ENCODE results near the gene ATP6V0D1.

Gene ATP6V0D1

GRCh38 chr16:67483731-67484525 lies 3.0 kb upstream of the ATP6V0D1 start:
- TF ChIP-seq EP300 (IDR thresholded peaks at IDR 0.05; ENCODE audit: borderline replicate concordance) (no peak), ZBTB7A (IDR thresholded peaks at IDR 0.05; ENCODE audit: low read depth) (no peak), RAD21 (IDR thresholded peaks at IDR 0.05; ENCODE audit: low read depth) (no peak), EGR1 (IDR thresholded peaks at IDR 0.05) (no peak), USF1 (IDR thresholded peaks at IDR 0.05) (no peak), CREB1 (IDR thresholded peaks at IDR 0.05; ENCODE audit: low read depth) (no peak), FOXM1 (IDR thresholded peaks at IDR 0.05; ENCODE audit: borderline replicate concordance, low read depth) (no peak), TCF12 (IDR thresholded peaks at IDR 0.05; ENCODE audit: low read depth) (no peak), REST (IDR thresholded peaks at IDR 0.05; ENCODE audit: low read depth) (no peak), TAF1 (IDR thresholded peaks at IDR 0.05; ENCODE audit: low read depth) (no peak)

GRCh38 chr16:67483150-67483549 lies 2.2 kb upstream of the ATP6V0D1 start, which contains the start of gene AGRP:
Gene AGRP (minus strand): TSS chr16:67483547. CDS start chr16:67483398, 149 bp downstream.
- no peak for TF ChIP-seq ZBTB7A (IDR thresholded peaks at IDR 0.05; ENCODE audit: low read depth)
- TF ChIP-seq TEAD4 (IDR thresholded peaks at IDR 0.05): no peak
- no peak for TF ChIP-seq TCF12 (IDR thresholded peaks at IDR 0.05; ENCODE audit: low read depth)
- no peak for TF ChIP-seq MAX (IDR thresholded peaks at IDR 0.05)
- no peak for TF ChIP-seq NFIC (IDR thresholded peaks at IDR 0.05)
- no peak for TF ChIP-seq FOXM1 (IDR thresholded peaks at IDR 0.05; ENCODE audit: borderline replicate concordance, low read depth)
- TF ChIP-seq TAF1 (IDR thresholded peaks at IDR 0.05; ENCODE audit: low read depth): no peak
- no peak for TF ChIP-seq REST (IDR thresholded peaks at IDR 0.05; ENCODE audit: low read depth)
- TF ChIP-seq EP300 (IDR thresholded peaks at IDR 0.05; ENCODE audit: borderline replicate concordance): no peak
- no peak for TF ChIP-seq RAD21 (IDR thresholded peaks at IDR 0.05; ENCODE audit: low read depth)
- no peak for TF ChIP-seq EGR1 (IDR thresholded peaks at IDR 0.05)
- TF ChIP-seq CREB1 (IDR thresholded peaks at IDR 0.05; ENCODE audit: low read depth): no peak
- no peak for TF ChIP-seq CEBPB (IDR thresholded peaks at IDR 0.05)
- no peak for TF ChIP-seq YY1 (IDR thresholded peaks at IDR 0.05; ENCODE audit: low read depth)
- TF ChIP-seq USF1 (IDR thresholded peaks at IDR 0.05): no peak

GRCh38 chr16:67482233-67482924 lies 1.4 kb upstream of the ATP6V0D1 start:
- TF ChIP-seq TAF1 (IDR thresholded peaks at IDR 0.05; ENCODE audit: low read depth) (no peak), CREB1 (IDR thresholded peaks at IDR 0.05; ENCODE audit: low read depth) (no peak), FOXM1 (IDR thresholded peaks at IDR 0.05; ENCODE audit: borderline replicate concordance, low read depth) (no peak), RAD21 (IDR thresholded peaks at IDR 0.05; ENCODE audit: low read depth) (no peak), MAX (IDR thresholded peaks at IDR 0.05) (no peak), EGR1 (IDR thresholded peaks at IDR 0.05) (no peak), ZBTB7A (IDR thresholded peaks at IDR 0.05; ENCODE audit: low read depth) (no peak), TEAD4 (IDR thresholded peaks at IDR 0.05) (no peak), REST (IDR thresholded peaks at IDR 0.05; ENCODE audit: low read depth) (no peak), NFIC (IDR thresholded peaks at IDR 0.05) (no peak), USF1 (IDR thresholded peaks at IDR 0.05) (no peak), YY1 (IDR thresholded peaks at IDR 0.05; ENCODE audit: low read depth) (no peak), TCF12 (IDR thresholded peaks at IDR 0.05; ENCODE audit: low read depth) (no peak), EP300 (IDR thresholded peaks at IDR 0.05; ENCODE audit: borderline replicate concordance) (no peak), CEBPB (IDR thresholded peaks at IDR 0.05) (no peak)
